Astrocyte of the cerebellum (primary cell): Measurements from ENCODE around the gene GATA5.

Experiments used
- DNase-seq: peaks from one replicate; pipeline ENCODE4 v3.0.0-alpha.2; 2011; ENCODE audit warnings: low read depth
- H3K4me3 ChIP-seq: 2 replicates; pipeline ENCODE4 v1.5.1; 2011; ENCODE audit warnings: mild to moderate bottlenecking, low read depth, low read length, moderate library complexity
- CTCF ChIP-seq: IDR thresholded peaks from 2 replicates; pipeline ENCODE4 v1.5.1; 2012; ENCODE audit warnings: low read length, low read depth, moderate library complexity, mild to moderate bottlenecking; ENCODE audit errors: missing control alignments
- in situ Hi-C: cut with HindIII; loops from 2 replicates; pipeline ENCODE4 v1.10.0; 2017; ENCODE audit warnings: low sequenced_read_pairs

The GATA5 gene

DNA sequence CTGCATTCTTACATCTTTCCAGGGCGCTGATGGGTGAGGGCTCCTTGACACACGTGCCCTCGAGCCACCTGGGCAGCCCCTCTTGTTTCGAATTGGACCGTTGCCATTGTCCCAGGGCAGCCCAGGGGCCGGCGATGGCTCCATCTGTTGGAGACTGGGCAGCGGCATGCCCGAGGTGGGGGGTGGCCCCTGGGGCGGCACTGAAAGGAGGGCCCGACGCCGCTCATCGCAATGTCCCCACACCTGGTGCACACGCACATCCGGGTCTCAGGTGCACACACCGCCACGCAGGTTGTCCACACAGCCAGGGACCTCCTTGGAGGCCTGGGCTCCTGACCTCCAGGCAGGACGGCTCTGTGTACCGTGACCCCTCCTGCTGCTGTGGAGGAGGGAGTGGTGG is 18.0 kb downstream of the GATA5 start:
- no peak for TF ChIP-seq CTCF
- in situ Hi-C loops: no loop called here
- no peak for DNase-seq
- no peak overlapping the region for H3K4me3 ChIP-seq

DNA sequence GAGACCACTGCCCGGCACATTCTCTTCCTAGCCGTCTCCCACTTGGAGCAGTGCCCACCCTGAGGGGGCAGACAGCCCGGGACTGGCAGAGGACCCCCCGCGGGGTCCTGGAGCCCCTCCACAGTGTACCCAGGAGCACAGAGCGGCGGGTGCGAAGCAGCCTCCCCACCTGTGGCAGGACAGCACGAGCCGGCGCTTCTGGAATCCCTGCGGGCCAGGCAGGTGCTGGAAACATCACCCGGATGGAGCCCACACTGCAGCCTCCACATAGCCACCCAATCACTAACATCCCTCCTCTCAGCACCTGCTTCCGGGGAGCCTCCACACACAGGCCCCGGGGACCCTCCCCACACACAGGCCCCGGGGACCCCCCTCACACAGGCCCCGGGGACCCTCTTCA is 18.7 kb downstream of the GATA5 start:
- H3K4me3 ChIP-seq: no peak overlapping the region
- DNase-seq: no peak
- in situ Hi-C loops: no loop called here
- TF ChIP-seq CTCF: no peak

DNA sequence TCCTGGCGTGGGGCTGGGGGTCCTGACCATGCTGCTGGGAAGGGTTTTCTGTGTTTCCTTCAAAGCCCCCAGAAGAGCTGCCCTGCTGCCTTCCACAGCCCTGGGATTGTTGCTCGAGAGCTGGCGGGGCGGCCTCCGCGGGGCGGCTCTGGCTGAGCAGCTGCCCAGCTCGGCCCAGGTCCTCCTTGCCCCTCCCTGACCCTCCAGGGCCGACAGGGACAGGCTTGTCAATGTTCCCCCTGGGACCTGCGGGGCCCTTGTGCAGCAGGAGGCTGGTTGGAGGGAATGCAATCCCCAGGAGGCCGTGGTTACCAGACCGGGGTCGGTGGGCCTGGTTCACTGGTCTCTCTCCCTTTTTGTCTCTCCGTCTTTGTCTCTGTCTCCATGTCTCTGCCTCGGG is 19.9 kb downstream of the GATA5 start:
- DNase-seq: no peak
- no peak overlapping the region for H3K4me3 ChIP-seq
- in situ Hi-C loops: no loop called here
- TF ChIP-seq CTCF: no peak

- DNase-seq: no peak
- in situ Hi-C loops: no loop called here
- no peak overlapping the region for H3K4me3 ChIP-seq
- TF ChIP-seq CTCF: no peak
These were observed 20.7 kb downstream of the GATA5 start for GRCh38 chr20:62454904-62455636.

DNA sequence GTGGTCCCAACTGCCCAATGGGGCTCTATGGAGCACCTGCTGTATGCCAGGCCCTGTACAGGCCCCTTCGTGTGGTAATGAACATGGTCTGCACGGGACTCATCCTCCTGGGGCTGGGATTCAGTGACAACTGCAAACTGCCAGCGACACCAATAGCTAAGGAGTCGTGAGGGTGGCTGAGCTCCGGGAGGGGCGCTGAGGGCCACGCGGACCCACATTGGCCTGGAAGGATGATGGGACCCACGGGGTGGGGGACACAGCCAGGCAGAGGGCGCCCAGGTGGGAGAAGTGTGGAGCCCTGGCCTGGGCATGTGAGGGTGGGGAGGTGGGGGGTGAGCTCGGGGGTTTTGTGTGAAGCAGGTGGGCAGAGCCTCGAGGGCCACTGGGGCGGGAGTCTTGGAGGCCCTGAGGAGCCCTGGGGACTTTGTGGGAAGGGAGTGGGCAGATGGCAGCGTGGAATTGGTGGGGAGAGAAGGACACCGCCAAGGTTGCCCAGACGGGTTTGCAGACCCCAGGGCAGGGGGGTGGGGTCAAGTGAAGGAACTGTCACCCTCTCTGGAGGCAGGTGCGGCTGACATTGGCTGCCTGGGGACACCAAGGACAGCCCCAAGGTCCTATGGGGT is 22.5 kb downstream of the GATA5 start:
- in situ Hi-C loops: no loop called here
- no peak overlapping the region for H3K4me3 ChIP-seq
- TF ChIP-seq CTCF: no peak
- DNase-seq: no peak

DNA sequence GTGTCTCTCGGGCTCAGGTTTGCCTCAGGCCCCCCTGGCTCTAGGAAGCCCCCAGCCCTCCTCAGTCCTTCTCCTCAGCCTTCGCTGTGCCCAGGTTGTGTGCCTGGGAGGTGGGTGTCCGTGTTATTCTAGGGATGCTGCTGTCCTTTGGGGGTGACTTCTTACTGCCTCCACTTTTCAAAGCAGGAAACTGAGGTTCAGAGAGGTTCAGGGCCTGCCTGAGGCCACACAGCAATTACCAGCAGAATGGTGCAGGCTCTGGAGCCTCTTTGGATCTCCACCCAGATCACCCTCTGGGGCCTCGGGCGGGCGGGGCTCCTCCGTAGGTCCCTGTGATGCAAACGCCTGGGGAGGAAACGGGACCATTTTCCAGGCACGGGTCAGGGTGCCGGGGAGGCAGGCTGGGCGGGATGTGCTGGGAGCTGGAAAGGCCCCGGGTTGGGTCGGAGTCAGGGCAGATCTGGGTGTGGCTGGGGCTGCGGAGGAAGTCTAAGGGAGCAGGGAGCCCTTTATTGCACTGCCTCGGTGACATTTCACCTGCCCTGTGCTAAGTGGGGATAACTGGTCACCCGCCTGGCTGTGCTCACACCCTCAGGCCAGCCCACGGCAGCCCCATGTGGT is 23.2 kb downstream of the GATA5 start:
- no peak for TF ChIP-seq CTCF
- no peak for DNase-seq
- H3K4me3 ChIP-seq: no peak overlapping the region
- in situ Hi-C loops: no loop called here
